Colonic mucosa (tissue), 4 donors: ENCODE measurements around the gene PTPRN2. TPM values are rescaled to one million over a fixed set of nuclear protein-coding genes. Genes with fewer than 3 reads are reported as not detected.

Experiments
- DNase-seq: peaks from one replicate; pipeline ENCODE4 v3.0.0-alpha.2; 2020
- H3K27ac ChIP-seq: fragments of 200-600 bp; one replicate; pipeline ENCODE4 v1.8.0; 2021
- H3K27me3 ChIP-seq: fragments of 200-600 bp; one replicate; pipeline ENCODE4 v1.8.0; 2021
- H3K36me3 ChIP-seq: fragments of 200-600 bp; one replicate; pipeline ENCODE4 v1.8.0; 2021
- H3K4me1 ChIP-seq: fragments of 200-600 bp; one replicate; pipeline ENCODE4 v1.8.0; 2021; ENCODE audit warnings: mild to moderate bottlenecking
- H3K4me3 ChIP-seq: fragments of 200-600 bp; one replicate; pipeline ENCODE4 v1.8.0; 2021
- H3K9ac ChIP-seq, 2 donors: one replicate each; pipeline ENCODE4 v1.7.0; 2013; ENCODE audit warnings: control low read depth in 2 of 2, low read depth in 2 of 2, low read length in 2 of 2
- H3K9me3 ChIP-seq: fragments of 200-600 bp; one replicate; pipeline ENCODE4 v1.8.0; 2021
- CTCF ChIP-seq: fragments of 200-600 bp; IDR thresholded peaks from one replicate; pipeline ENCODE4 v1.8.0; 2022; ENCODE audit warnings: antibody characterized with exemption, mild to moderate bottlenecking
- intact Hi-C: fragments of 100-400 bp; cut with DNase I; formaldehyde crosslinking; loops from one replicate; pipeline ENCODE4 v1.14.1; 2022
- total RNA-seq, 2 donors: library from RNA; stranded (reverse); fragmentation: NEBNext Ultra II Directional in 1 of 2; extraction: Animal tissue kit (Norgen Biotek cat#: 25700) in 1 of 2; gene quantifications; one replicate each; pipeline ENCODE4 v1.2.1, GENCODE V29; 2021
- donor health status: healthy.
- donor health status: DM: no; HTN: no; CAD: no.
- donor health status: DM: no; HTN: no; CAD: no.

Gene PTPRN2
- total RNA-seq, 2 donors from 2014 or later: 14.7 to 21.6 TPM

GRCh38 chr7:158373476-158374133, 214.0 kb downstream of the PTPRN2 start:
- H3K9ac ChIP-seq: no peak overlapping the region
- H3K27me3 ChIP-seq: no peaks in the 10 kb centered on the region
- TF ChIP-seq CTCF: no peak
- no peaks in the 10 kb centered on the region for H3K36me3 ChIP-seq
- no peaks in the 10 kb centered on the region for H3K4me1 ChIP-seq
- no peak overlapping the region for H3K4me3 ChIP-seq
- DNase-seq: no peak
- intact Hi-C loops: no loop called here
- no peak overlapping the region for H3K27ac ChIP-seq
- no peaks in the 10 kb centered on the region for H3K9me3 ChIP-seq

GRCh38 chr7:158372400-158373342, 215.0 kb downstream of the PTPRN2 start:
- DNase-seq: no peak
- no peaks in the 10 kb centered on the region for H3K27me3 ChIP-seq
- H3K4me1 ChIP-seq: no peaks in the 10 kb centered on the region
- H3K36me3 ChIP-seq: no peaks in the 10 kb centered on the region
- no peaks in the 10 kb centered on the region for H3K9me3 ChIP-seq
- H3K27ac ChIP-seq: no peak overlapping the region
- no peak overlapping the region for H3K9ac ChIP-seq
- TF ChIP-seq CTCF: no peak
- no peak overlapping the region for H3K4me3 ChIP-seq
- intact Hi-C loops: no loop called here

GRCh38 chr7:158371856-158372255, 215.8 kb downstream of the PTPRN2 start:
- intact Hi-C loops: no loop called here
- Histone ChIP-seq H3K9ac (no peak overlapping the region), H3K4me3 (no peak overlapping the region), H3K36me3 (no peaks in the 10 kb centered on the region), H3K9me3 (no peaks in the 10 kb centered on the region), H3K27ac (no peak overlapping the region), H3K4me1 (no peaks in the 10 kb centered on the region), H3K27me3 (no peaks in the 10 kb centered on the region)
- TF ChIP-seq CTCF: no peak
- no peak for DNase-seq

GRCh38 chr7:158369866-158370265, 217.8 kb downstream of the PTPRN2 start:
- intact Hi-C loops: no loop called here
- no peak overlapping the region for H3K9ac ChIP-seq
- H3K27me3 ChIP-seq: no peaks in the 10 kb centered on the region
- H3K4me1 ChIP-seq: no peaks in the 10 kb centered on the region
- H3K36me3 ChIP-seq: no peaks in the 10 kb centered on the region
- no peak for DNase-seq
- TF ChIP-seq CTCF: no peak
- H3K4me3 ChIP-seq: no peak overlapping the region
- no peak overlapping the region for H3K27ac ChIP-seq
- no peaks in the 10 kb centered on the region for H3K9me3 ChIP-seq

GRCh38 chr7:158369290-158369689, 218.3 kb downstream of the PTPRN2 start:
- Histone ChIP-seq H3K36me3 (no peaks in the 10 kb centered on the region), H3K27me3 (no peaks in the 10 kb centered on the region), H3K9me3 (no peaks in the 10 kb centered on the region), H3K9ac (no peak overlapping the region), H3K4me3 (no peak overlapping the region), H3K27ac (no peak overlapping the region), H3K4me1 (no peaks in the 10 kb centered on the region)
- no peak for TF ChIP-seq CTCF
- no peak for DNase-seq
- intact Hi-C loops: no loop called here
